Adrenal gland (tissue), 12 donors: ENCODE data around the gene EBLN1. TPM values are rescaled to one million over a fixed set of nuclear protein-coding genes. Genes with fewer than 3 reads are reported as not detected.

Experiments
- DNase-seq, 7 donors: peaks; one replicate each; pipeline ENCODE4 v3.0.0-alpha.2; 2019 to 2020
- H3K27ac ChIP-seq, 5 donors: fragments of 200-600 bp; sonication (generic) in 4 of 5; 1 replicate in 3 of 5; 2 replicates in 2 of 5; pipeline versions ENCODE4 v1.5.1 to v1.8.0; 2016 to 2020; ENCODE audit warnings: mild to moderate bottlenecking in 1 of 5
- H3K27me3 ChIP-seq: fragments of 200-600 bp; 2 replicates; pipeline ENCODE4 v1.8.0; 2021
- H3K36me3 ChIP-seq, 2 donors: fragments of 200-600 bp; replicated peaks in 1 of 2; 1 replicate in 1 of 2; 2 replicates in 1 of 2; pipeline versions ENCODE4 v1.5.1 to v1.8.0; 2018 to 2022
- H3K4me1 ChIP-seq, 2 donors: fragments of 200-600 bp; replicated peaks in 1 of 2; 1 replicate in 1 of 2; 2 replicates in 1 of 2; pipeline versions ENCODE4 v1.5.1 to v1.8.0; 2018 to 2021
- H3K4me3 ChIP-seq, 4 donors: fragments of 200-600 bp; sonication (generic) in 3 of 4; one replicate each; pipeline ENCODE4 v1.5.1; 2016 to 2018
- H3K9me3 ChIP-seq, 3 donors: fragments of 200-600 bp; sonication (generic) in 1 of 3; replicated peaks in 1 of 3; 1 replicate in 2 of 3; 2 replicates in 1 of 3; pipeline versions ENCODE4 v1.5.1 to v1.8.0; 2016 to 2021
- CTCF ChIP-seq, 6 experiments: fragments of 450-650 bp in 4 of 6; fragments of 200-600 bp in 2 of 6; sonication (generic) in 1 of 6; IDR thresholded peaks; 1 replicate in 5 of 6; 2 replicates in 1 of 6; pipeline versions ENCODE4 v1.5.1 to v1.8.0; 2016 to 2021; ENCODE audit warnings: antibody characterized with exemption in 6 of 6, mild to moderate bottlenecking in 2 of 6, moderate library complexity in 1 of 6
- POLR2A ChIP-seq, 2 donors: fragments of 450-650 bp; IDR thresholded peaks; one replicate each; pipeline ENCODE4 v1.6.1; 2017; ENCODE audit warnings: antibody characterized with exemption in 2 of 2, mild to moderate bottlenecking in 2 of 2, moderate library complexity in 1 of 2
- WGBS, 4 donors: extraction: QIAGEN DNeasy Blood & Tissue Kit in 2 of 4; methylation state at CpG; one replicate each; pipeline versions ENCODE4 v1.1.5 to v1.1.7; 2013 to 2017; 5-methylcytosine and 5-hydroxymethylcytosine counted together
- intact Hi-C, 2 donors: fragments of 100-400 bp; cut with DNase I; formaldehyde crosslinking; loops; one replicate each; pipeline versions ENCODE4 v1.14.1 to v1.15.0; 2022 to 2023
- polyA plus RNA-seq, 3 donors: library from polyadenylated mRNA; stranded (reverse); fragments of 200-250 nt in 2 of 3; fragments of 350-450 nt in 1 of 3; fragmentation: Illumina TruSeq in 1 of 3; extraction: RNeasy Lipid Tissue Mini Kit (QIAGEN cat#74804) in 1 of 3; gene quantifications; one replicate each; pipeline ENCODE4 v1.2.3, GENCODE V29; 2013 to 2014
- total RNA-seq, 9 donors: library from RNA; depleted of rRNA in 4 of 9; stranded (reverse); fragments of >200 nt in 4 of 9; fragments of 120-200 nt in 1 of 9; fragmentation: NEBNext Ultra II Directional in 1 of 9; extraction: Animal tissue kit (Norgen Biotek cat#: 25700) in 1 of 9; gene quantifications; one replicate each; pipeline versions ENCODE4 v1.1.0 to v1.2.4, GENCODE V29; 2013 to 2023
- donor health status: healthy with polysubstance abuse.
- donor health status: Bipolar disorder and iron deficiency.
- donor health status: DM: yes; HTN: yes; CAD: no.
- donor health status: DM: no; HTN: no; CAD: no.
- donor health status: DM: no; HTN: no; CAD: no.
- donor health status: DM: yes; HTN: yes; CAD: no.

The EBLN1 gene
- total and polyA plus RNA-seq, 12 donors = not detected

- H3K9me3 ChIP-seq = no peaks in the 10 kb centered on the region
- TF ChIP-seq POLR2A (IDR thresholded peaks at IDR 0.05) (peak in 1 of 2 donors; percentile 23), CTCF (IDR thresholded peaks at IDR 0.05) (no peak)
- H3K4me3 ChIP-seq = peak overlapping the region in 3 of 4 donors; percentile 59 to 92 (median 78)
- DNase-seq = peak; percentile 46 to 72 (median 63)
- H3K27me3 ChIP-seq = no peaks in the 10 kb centered on the region
- peak overlapping the region; percentile 78 to 96 (median 84) for H3K27ac ChIP-seq
- peaks cover 0 to 6% of the 10 kb centered on the region in 2 donors for H3K4me1 ChIP-seq
- no peaks in the 10 kb centered on the region for H3K36me3 ChIP-seq
- intact Hi-C loops = no loop called here
- WGBS, 4 donors = 0 to 1% (median 1%) methylated on average over 28 of the region's 28 CpGs
These were observed 34.0 kb upstream of the EBLN1 start for GRCh38 chr10:22251751-22252223.

GRCh38 chr10:22250897-22251660 lies 33.3 kb upstream of the EBLN1 start:
- TF ChIP-seq CTCF (IDR thresholded peaks at IDR 0.05) (no peak), POLR2A (IDR thresholded peaks at IDR 0.05) (no peak)
- Histone ChIP-seq H3K36me3 (no peaks in the 10 kb centered on the region), H3K4me3 (peak overlapping the region in 3 of 4 donors; percentile 59 to 92 (median 78)), H3K27ac (peak overlapping the region; percentile 78 to 96 (median 84)), H3K4me1 (peaks cover 0 to 6% of the 10 kb centered on the region in 2 donors), H3K9me3 (no peaks in the 10 kb centered on the region), H3K27me3 (no peaks in the 10 kb centered on the region)
- intact Hi-C loops = no loop called here
- WGBS, 4 donors = 8 to 16% (median 13%) methylated on average over 13 of the region's 13 CpGs
- no peak for DNase-seq

- DNase-seq = no peak
- Histone ChIP-seq H3K27me3 (no peaks in the 10 kb centered on the region), H3K36me3 (no peaks in the 10 kb centered on the region), H3K27ac (peak overlapping the region in 1 of 5 donors; percentile 51), H3K9me3 (no peaks in the 10 kb centered on the region), H3K4me3 (no peak overlapping the region), H3K4me1 (peaks cover 0 to 6% of the 10 kb centered on the region in 2 donors)
- 85 to 88% (median 87%) methylated on average over 2 of the region's 2 CpGs for WGBS, 4 donors
- no peak for TF ChIP-seq CTCF (IDR thresholded peaks at IDR 0.05)
- no peak for TF ChIP-seq POLR2A (IDR thresholded peaks at IDR 0.05)
- intact Hi-C loops = no loop called here
These were observed 29.8 kb upstream of the EBLN1 start for GRCh38 chr10:22247636-22248035.

- Histone ChIP-seq H3K27ac (peak overlapping the region in 2 of 5 donors; percentile 37 to 51), H3K9me3 (no peaks in the 10 kb centered on the region), H3K36me3 (no peaks in the 10 kb centered on the region), H3K4me3 (no peak overlapping the region), H3K27me3 (no peaks in the 10 kb centered on the region), H3K4me1 (peaks cover 0 to 6% of the 10 kb centered on the region in 2 donors)
- intact Hi-C loops = no loop called here
- no peak for TF ChIP-seq CTCF (IDR thresholded peaks at IDR 0.05)
- TF ChIP-seq POLR2A (IDR thresholded peaks at IDR 0.05) = no peak
- DNase-seq = peak in 1 of 7 donors; percentile 2
- WGBS, 4 donors = 51 to 68% (median 59%) methylated on average over 3 of the region's 3 CpGs
These were observed 29.0 kb upstream of the EBLN1 start for GRCh38 chr10:22246680-22247391.
